NCI-H128 (cell line): ENCODE measurements around the gene ANP32B.
"Not testable (repeated sequence)": the region's sequence is repeated elsewhere in the genome, so short reads cannot be mapped to it uniquely, and the experiment has no call there.

ENCODE experiments used
- DNase-seq: peaks from one replicate; lab custom pipeline; 2025; ENCODE audit not compliant: unreplicated experiment; lab: John Stamatoyannopoulos, UW

The ANP32B gene

DNA sequence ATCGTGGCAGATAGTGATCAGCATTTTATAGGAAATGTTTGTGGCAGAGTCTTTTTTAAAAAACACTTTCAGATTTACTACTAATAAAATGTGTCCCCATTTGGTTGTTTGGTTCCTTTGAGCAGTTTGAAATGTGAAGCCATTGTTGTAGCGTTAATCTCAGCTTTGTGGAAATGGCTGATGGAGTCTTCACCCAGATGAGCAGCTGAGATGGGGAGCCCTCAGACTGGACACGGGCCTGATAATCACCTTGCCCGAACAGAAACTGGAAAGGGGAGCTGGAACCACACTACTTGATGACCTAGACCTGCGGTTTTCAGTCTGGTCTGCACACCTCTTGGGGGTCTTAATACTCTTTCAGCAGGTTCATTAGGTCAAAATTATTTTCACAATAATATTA lies 20.6 kb upstream of the ANP32B start:
- DNase-seq = no peak

GRCh38 chr9:97963232-97963631 lies 19.9 kb upstream of the ANP32B start:
- no peak for DNase-seq

DNA sequence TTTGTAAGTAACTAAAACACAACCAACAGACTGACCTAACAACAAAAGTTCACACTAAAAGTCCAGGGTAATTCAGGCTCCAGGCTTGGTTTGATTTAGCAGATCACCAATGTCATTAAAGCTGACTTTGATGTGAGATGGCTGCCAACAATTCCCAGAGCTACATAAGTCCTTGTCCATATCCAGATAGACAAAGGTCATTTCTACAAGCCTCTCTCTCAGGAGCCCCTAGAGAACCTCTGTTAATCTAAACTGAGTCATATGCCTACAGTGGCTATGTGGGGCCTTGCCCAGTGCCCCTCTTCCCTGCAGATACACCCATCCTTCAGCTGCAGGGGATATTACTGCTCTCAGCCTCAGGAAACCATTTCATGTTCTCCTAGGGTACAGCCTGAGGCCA lies 18.2 kb upstream of the ANP32B start:
- DNase-seq = no peak

DNA sequence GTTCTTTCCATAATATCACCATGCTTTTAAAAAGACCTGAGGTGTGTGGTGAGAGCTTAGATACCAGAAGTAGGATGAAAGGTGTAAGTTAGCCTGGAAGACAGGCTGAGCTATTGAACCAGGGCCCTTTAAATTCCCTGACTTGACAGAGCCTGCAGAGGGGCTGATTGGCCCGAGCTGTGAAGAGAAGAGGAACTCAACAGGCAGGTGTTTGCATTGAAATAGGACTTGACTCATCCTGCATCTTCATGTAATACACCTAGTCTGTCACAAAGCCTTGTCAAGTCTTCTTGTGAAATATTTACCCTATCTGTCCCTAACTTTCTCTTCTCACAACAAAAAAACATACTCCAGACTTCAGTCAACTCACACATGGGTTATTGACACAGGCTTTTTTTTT lies 16.6 kb upstream of the ANP32B start:
- no peak for DNase-seq

GRCh38 chr9:97969014-97969413 lies 14.1 kb upstream of the ANP32B start:
- DNase-seq = no peak

- no peak for DNase-seq
These were observed 13.0 kb upstream of the ANP32B start for GRCh38 chr9:97970165-97970564.

DNA sequence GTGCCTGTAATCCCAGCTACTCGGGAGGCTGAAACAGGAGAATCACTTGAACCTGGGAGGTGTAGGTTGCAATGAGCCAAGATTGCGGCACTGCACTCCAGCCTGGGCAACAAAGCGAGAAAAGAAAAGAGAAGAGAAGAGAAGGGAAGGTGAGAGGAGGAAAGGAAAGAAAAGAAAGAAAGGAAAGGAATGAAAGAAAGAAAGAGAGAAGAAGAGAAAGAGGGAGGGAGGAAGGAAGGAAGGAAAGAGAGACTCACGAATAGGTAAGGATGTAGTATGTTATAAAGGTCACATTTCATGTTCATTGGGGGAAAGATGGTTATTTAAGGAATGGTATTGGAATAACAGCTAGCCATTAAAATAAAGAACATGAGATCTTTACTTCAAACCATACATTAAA lies 10.4 kb upstream of the ANP32B start:
- no peak for DNase-seq

DNA sequence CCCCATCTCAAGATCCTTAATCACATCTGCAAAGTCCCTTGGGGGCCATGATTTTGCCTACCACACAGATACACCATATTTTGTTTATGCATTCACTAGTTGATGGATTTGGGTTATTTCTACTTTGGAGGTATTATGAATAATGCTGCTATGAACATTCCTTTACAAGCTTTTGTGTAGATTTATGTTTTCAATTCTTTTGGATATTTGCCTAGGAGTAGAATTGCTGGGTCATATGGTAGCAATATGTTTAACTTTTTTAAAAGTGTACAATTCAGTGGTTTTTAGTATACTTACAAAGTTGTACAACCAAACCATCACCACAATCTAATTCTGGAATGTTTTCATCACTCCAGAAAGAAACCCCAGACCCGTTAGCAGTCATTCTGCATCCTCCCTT lies 7.8 kb upstream of the ANP32B start:
- no peak for DNase-seq

DNA sequence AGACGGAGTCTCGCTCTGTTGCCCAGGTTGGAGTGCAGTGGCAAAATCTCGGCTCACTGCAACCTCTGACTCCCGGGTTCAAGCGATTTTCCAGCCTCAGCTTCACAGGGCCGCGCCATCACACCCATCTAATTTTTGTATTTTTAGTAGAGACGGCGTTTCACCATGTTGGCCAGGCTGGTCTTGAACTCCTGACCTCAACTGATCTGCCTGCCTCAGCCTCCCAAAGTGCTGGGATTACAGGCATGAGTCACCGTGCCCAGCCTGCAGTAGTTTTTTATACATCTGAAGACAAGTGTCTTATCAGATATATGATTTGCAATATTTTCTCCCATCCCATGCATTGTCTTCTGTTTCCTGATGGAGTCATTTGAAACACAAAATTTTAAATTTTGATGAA lies 6.5 kb upstream of the ANP32B start:
- not testable (repeated sequence) for DNase-seq

- no peak for DNase-seq
These were observed 4.6 kb upstream of the ANP32B start for GRCh38 chr9:97978371-97979130.

DNA sequence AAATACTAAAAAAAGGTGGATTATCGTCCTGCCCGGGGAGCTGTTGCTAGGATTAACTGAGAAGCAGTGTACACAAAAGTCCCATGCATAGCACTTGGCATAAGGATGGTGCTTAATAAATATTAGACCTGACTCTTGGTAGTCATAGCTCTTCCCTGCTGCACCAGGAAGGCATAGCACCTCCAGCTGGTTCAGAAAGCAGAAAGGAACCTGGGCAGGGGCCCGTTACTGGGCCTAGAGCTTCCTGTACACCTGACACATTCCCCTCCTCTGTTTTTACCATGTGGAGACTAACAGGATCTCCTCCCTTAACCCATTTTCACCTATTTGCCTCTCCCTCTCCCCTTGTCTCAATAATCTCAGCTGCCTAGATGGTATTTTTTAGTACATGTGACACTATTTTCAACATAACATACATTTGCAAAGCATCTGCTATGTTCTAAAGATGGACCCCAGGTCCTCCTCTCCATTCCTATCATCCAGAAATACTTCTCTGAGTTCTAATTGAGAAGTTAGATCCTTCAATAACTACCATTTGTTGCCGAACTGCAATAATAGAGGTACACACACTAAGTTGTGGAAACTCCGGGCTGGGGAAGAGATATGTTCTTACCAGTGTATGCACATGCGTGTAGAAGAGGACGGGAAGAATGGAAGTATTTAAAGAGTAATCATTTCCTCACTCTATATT lies 3.2 kb upstream of the ANP32B start:
- DNase-seq = no peak

DNA sequence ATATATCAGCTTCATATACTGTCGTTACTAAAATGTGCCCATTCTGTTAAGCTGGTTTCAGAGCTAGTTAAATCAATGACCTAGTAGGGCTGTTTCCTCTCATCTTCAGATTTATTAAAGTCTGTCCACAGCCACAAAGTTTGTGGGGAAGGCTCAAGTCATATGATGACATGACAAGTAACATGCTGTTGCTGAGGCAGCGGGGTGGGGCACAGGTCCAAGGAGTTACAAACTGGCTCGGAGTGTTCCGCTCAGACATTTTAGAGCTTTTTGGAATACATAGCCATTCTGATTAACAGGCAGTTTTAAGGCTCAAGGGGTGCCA lies 2.7 kb upstream of the ANP32B start:
- DNase-seq = no peak

GRCh38 chr9:97980918-97981845 lies 2.0 kb upstream of the ANP32B start:
- DNase-seq = no peak

GRCh38 chr9:97981846-97982682 lies 1.1 kb upstream of the ANP32B start:
- DNase-seq = no peak

- DNase-seq = no peak
These were observed 547 bp downstream of the ANP32B start for GRCh38 chr9:97983589-97984187.

- no peak for DNase-seq
These were observed 1.3 kb downstream of the ANP32B start for GRCh38 chr9:97984188-97985057.

DNA sequence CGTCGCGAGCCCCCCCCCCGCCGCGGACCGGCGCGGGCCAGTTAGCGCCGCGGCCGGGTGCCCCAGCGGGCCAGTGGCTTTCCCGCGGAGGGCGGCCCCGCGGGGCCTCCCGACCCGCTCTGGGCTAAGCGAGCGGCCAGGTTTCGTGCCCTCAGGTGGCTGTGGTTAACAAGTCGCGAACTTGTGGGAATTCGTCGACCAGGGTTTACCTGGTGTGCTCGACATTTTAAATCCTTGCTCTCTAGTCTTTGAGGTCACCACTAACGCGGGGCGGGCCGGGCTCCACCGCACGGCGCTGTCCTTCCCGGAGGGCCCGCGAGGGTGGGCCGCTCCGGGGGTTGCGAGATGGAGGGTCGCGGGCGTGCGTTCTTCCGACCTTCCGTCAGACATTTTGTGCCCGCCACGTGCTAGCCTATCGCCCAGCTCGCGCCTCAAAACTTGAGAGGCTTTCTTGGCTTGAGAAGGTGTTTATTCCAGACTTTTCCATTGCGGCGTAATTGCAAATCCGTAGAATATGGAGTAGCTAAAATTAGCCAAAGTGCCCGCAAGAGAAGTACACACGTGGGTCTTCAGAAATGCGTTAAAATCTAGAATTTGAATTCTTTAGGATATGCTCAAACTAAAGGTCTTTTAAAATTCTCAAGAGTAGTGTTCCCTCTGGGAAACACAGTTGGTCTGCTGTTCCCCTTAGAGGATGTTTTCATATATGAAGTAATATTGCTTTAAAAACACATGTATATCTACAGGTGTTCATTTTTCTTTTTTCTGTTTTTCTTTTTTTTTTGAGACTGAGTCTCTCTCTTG lies 2.1 kb downstream of the ANP32B start:
- DNase-seq = no peak

GRCh38 chr9:97987487-97987886 lies 4.3 kb downstream of the ANP32B start:
- no peak for DNase-seq

- DNase-seq = no peak
These were observed 7.1 kb downstream of the ANP32B start for GRCh38 chr9:97990259-97990658.
